ENCODE results near the gene TTN. TPM values are rescaled to one million over a fixed set of nuclear protein-coding genes. Genes with fewer than 3 reads are reported as not detected.

TTN gene
- total RNA-seq, 1 donor from 2014 or later, result 3.8 TPM

GRCh38 chr2:178650554-178650953 lies 156.7 kb downstream of the TTN start:
- DNase-seq (ENCODE audit: low spot score), result no peak
- no peaks in the 10 kb centered on the region for H3K9me3 Mint-ChIP-seq (ENCODE audit: unreplicated experiment)
- H3K27me3 Mint-ChIP-seq (ENCODE audit: unreplicated experiment), result no peaks in the 10 kb centered on the region
- H3K27ac Mint-ChIP-seq (ENCODE audit: unreplicated experiment), result no peak overlapping the region
- no peak overlapping the region for H3K4me3 Mint-ChIP-seq (ENCODE audit: unreplicated experiment)
- peaks cover 12% of the 10 kb centered on the region for H3K4me1 Mint-ChIP-seq (ENCODE audit: unreplicated experiment)
- H3K36me3 Mint-ChIP-seq (ENCODE audit: low read depth, unreplicated experiment), result no peaks in the 10 kb centered on the region
- no peak for TF ChIP-seq CTCF (IDR thresholded peaks at IDR 0.05; ENCODE audit: unreplicated experiment)

- Mint-ChIP-seq H3K4me3 (ENCODE audit: unreplicated experiment) (no peak overlapping the region), H3K27me3 (ENCODE audit: unreplicated experiment) (no peaks in the 10 kb centered on the region), H3K9me3 (ENCODE audit: unreplicated experiment) (no peaks in the 10 kb centered on the region), H3K27ac (ENCODE audit: unreplicated experiment) (no peak overlapping the region), H3K4me1 (ENCODE audit: unreplicated experiment) (peaks cover 3% of the 10 kb centered on the region), H3K36me3 (ENCODE audit: low read depth, unreplicated experiment) (no peaks in the 10 kb centered on the region)
- no peak for TF ChIP-seq CTCF (IDR thresholded peaks at IDR 0.05; ENCODE audit: unreplicated experiment)
- DNase-seq (ENCODE audit: low spot score), result no peak
Observed at GRCh38 chr2:178644919-178645318, 162.3 kb downstream of the TTN start.

GRCh38 chr2:178641498-178641897 lies 165.7 kb downstream of the TTN start:
- H3K27me3 Mint-ChIP-seq (ENCODE audit: unreplicated experiment), result no peaks in the 10 kb centered on the region
- H3K27ac Mint-ChIP-seq (ENCODE audit: unreplicated experiment), result no peak overlapping the region
- H3K36me3 Mint-ChIP-seq (ENCODE audit: low read depth, unreplicated experiment), result no peaks in the 10 kb centered on the region
- peaks cover 2% of the 10 kb centered on the region for H3K4me1 Mint-ChIP-seq (ENCODE audit: unreplicated experiment)
- TF ChIP-seq CTCF (IDR thresholded peaks at IDR 0.05; ENCODE audit: unreplicated experiment), result no peak
- no peaks in the 10 kb centered on the region for H3K9me3 Mint-ChIP-seq (ENCODE audit: unreplicated experiment)
- DNase-seq (ENCODE audit: low spot score), result no peak
- H3K4me3 Mint-ChIP-seq (ENCODE audit: unreplicated experiment), result no peak overlapping the region

GRCh38 chr2:178635897-178636296 lies 171.3 kb downstream of the TTN start:
- no peak for DNase-seq (ENCODE audit: low spot score)
- Mint-ChIP-seq H3K27me3 (ENCODE audit: unreplicated experiment) (peaks cover 2% of the 10 kb centered on the region), H3K4me3 (ENCODE audit: unreplicated experiment) (no peak overlapping the region), H3K36me3 (ENCODE audit: low read depth, unreplicated experiment) (no peaks in the 10 kb centered on the region), H3K9me3 (ENCODE audit: unreplicated experiment) (no peaks in the 10 kb centered on the region), H3K27ac (ENCODE audit: unreplicated experiment) (no peak overlapping the region), H3K4me1 (ENCODE audit: unreplicated experiment) (peaks cover 2% of the 10 kb centered on the region)
- no peak for TF ChIP-seq CTCF (IDR thresholded peaks at IDR 0.05; ENCODE audit: unreplicated experiment)

- no peak for TF ChIP-seq CTCF (IDR thresholded peaks at IDR 0.05; ENCODE audit: unreplicated experiment)
- H3K27ac Mint-ChIP-seq (ENCODE audit: unreplicated experiment), result no peak overlapping the region
- H3K9me3 Mint-ChIP-seq (ENCODE audit: unreplicated experiment), result no peaks in the 10 kb centered on the region
- peaks cover 2% of the 10 kb centered on the region for H3K27me3 Mint-ChIP-seq (ENCODE audit: unreplicated experiment)
- no peaks in the 10 kb centered on the region for H3K36me3 Mint-ChIP-seq (ENCODE audit: low read depth, unreplicated experiment)
- no peak overlapping the region for H3K4me3 Mint-ChIP-seq (ENCODE audit: unreplicated experiment)
- DNase-seq (ENCODE audit: low spot score), result no peak
- H3K4me1 Mint-ChIP-seq (ENCODE audit: unreplicated experiment), result peaks cover 2% of the 10 kb centered on the region
Observed at GRCh38 chr2:178632729-178633128, 174.5 kb downstream of the TTN start.
